Measurements from ENCODE around the gene CRLF1.

- TF ChIP-seq CTCF (IDR thresholded peaks at IDR 0.05) = no peak
- TF ChIP-seq ESRRA (IDR thresholded peaks at IDR 0.05; ENCODE audit: borderline replicate concordance, low read length) = no peak
- TF ChIP-seq HDAC2 (IDR thresholded peaks at IDR 0.05) = no peak
- TF ChIP-seq POLR2A (IDR thresholded peaks at IDR 0.05; ENCODE audit: low read length) = no peak
- no peak for TF ChIP-seq PHF8 (IDR thresholded peaks at IDR 0.05; ENCODE audit: borderline replicate concordance, low read depth)
- no peak for TF ChIP-seq POLR2AphosphoS2 (conservative IDR thresholded peaks at IDR 0.05; ENCODE audit: low read length)
- TF ChIP-seq TP53 (CRISPR knock-in tag; IDR thresholded peaks at IDR 0.05) = no peak
- TF ChIP-seq CEBPB (IDR thresholded peaks at IDR 0.05) = no peak
- TF ChIP-seq SREBF2 (IDR thresholded peaks at IDR 0.05) = no peak
- no peak for TF ChIP-seq REST (IDR thresholded peaks at IDR 0.05)
- TF ChIP-seq RAD21 (conservative IDR thresholded peaks at IDR 0.05 in 1 of 2, IDR thresholded peaks at IDR 0.05 in 1 of 2) = no peak
Observed at GRCh38 chr19:18645035-18645511, 38.5 kb upstream of the CRLF1 start.
